PFSK-1 (cell line): ENCODE measurements around the gene DENND11.

Source experiments
- REST ChIP-seq, 2 experiments: IDR thresholded peaks; 2 replicates each; pipeline versions ENCODE4 v1.6.1 to v1.8.0; 2011 to 2012; ENCODE audit warnings: low read depth in 2 of 2, low read length in 2 of 2, control low read depth in 1 of 2, inconsistent platforms in 1 of 2, mild to moderate bottlenecking in 1 of 2, moderate library complexity in 1 of 2; ENCODE audit not compliant: insufficient read depth in 1 of 2
- TAF1 ChIP-seq: IDR thresholded peaks from 2 replicates; pipeline ENCODE4 v1.6.1; 2012; ENCODE audit warnings: low read length, control low read depth, borderline replicate concordance; ENCODE audit not compliant: insufficient read depth

DNA sequence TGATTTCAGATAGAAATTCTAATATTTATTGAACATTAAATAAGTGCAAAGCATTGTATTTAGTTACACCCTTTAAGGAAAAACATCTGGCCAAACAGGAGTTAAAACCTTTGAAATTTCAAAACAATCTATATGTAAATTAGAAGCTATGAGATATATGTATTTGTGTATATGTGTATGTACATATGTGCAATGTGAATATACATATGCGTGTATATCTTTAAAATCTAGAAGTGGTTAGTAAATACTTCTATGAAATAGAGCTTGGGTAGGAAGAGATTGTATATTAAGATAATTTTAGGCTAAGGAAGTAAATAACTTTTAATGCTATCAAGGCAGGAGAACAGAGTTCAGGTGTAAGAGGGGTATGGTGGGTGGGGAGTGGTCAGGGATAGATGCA is 15.5 kb upstream of the DENND11 start:
- TF ChIP-seq TAF1 (no peak), REST (IDR thresholded peaks at IDR 0.05; ENCODE audit: insufficient read depth in 1 of 2, low read depth in 2 of 2, low read length in 2 of 2) (no peak)
